HG03457 (cell line): ENCODE data around the gene IMPACT.

ENCODE experiments used
- ATAC-seq: cut with Tn5 transposase; IDR thresholded peaks from one replicate; pipeline ENCODE4 v1.9.1; 2021; ENCODE audit warnings: moderate number of reproducible peaks; ENCODE audit not compliant: unreplicated experiment

The IMPACT gene

DNA sequence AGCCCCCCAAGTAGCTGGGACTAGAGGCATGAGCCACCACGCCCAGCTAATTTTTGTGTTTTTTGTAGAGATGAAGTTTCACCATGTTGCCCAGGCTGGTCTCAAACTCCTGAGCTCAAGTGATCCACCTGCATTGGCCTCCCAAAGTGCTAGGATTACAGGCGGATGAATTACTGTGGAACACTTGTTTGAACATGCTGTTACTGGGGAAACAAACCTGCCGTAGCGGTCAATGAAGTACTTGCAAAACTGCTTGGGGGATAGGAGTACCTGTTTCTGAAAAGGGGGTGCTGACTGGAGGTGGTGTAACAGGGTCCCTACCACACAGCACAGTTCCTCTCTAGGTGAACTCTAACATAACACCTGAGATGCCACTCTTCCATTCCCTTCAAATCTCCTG, 5.9 kb upstream of the IMPACT start:
- no peak for ATAC-seq

DNA sequence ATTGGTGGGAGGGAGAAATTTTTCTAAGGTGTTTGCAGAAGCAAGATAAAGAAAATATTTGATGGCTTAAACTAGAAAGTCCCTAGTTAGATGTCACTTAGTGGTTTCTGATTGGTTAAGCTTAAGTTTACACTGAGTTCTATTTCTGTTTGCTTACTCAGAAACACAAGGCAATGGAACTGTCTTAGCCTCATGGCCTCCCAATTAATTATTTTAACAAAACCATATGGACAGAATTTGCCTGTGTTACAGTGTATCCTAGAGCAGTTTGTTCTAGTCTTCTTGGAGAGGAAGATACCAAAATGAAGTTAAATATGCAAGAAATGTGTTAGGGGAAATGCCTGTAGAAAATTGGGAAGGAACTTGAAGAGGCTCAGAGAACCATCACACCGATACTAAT, 4.6 kb upstream of the IMPACT start:
- ATAC-seq: no peak

DNA sequence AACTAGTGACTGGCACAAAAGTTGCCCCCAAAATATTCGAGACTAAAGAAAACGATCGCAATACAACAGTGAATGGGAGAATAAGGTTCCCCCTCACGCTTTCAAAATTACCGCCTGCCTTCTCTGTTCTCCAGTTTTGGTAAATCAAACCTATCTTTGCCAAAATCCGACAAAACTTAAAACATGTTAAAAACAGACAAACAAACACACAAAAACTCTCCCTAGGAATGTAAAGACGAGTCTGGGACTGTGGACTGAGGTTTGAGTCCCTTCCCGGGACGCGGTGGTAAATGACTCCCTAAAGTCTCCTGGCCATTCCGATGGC, 435 bp upstream of the IMPACT start:
- no peak for ATAC-seq

DNA sequence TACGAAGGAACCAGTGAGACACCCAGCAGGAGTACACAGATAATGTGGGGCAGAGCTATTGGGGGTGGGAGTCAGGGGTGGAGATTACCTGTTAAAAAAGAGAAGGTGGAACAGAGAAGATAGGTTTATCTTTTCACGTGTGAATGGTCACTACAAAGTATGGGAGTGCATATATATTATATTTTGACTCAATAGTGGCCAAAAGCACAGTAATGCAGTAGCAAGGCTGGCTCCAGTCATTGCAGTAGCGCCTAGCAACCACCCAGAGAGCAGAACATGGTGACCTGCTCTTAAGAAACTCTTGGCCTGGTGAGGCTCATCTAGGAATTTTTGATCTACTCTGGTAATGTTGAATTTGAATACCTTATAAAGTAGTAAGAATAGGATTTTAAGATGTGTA, 1.0 kb downstream of the IMPACT start:
- no peak for ATAC-seq

DNA sequence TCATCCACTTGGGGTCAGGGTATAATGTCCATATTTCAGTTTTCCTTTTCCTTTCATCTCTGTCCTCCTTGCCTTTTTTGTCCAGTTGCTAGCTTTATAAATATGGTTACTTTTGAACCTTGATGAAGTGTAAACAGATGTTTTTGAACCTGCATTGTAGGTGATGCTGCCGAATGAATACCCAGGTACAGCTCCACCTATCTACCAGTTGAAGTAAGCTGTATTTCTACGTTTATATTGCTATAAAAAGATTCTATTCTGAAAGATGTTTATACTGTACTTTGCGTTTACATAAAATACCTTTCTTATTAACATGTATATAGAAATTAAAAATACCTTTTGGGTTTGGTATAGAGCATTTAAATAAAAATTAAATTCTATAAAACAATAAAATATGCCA, 2.2 kb downstream of the IMPACT start:
- ATAC-seq: no peak

DNA sequence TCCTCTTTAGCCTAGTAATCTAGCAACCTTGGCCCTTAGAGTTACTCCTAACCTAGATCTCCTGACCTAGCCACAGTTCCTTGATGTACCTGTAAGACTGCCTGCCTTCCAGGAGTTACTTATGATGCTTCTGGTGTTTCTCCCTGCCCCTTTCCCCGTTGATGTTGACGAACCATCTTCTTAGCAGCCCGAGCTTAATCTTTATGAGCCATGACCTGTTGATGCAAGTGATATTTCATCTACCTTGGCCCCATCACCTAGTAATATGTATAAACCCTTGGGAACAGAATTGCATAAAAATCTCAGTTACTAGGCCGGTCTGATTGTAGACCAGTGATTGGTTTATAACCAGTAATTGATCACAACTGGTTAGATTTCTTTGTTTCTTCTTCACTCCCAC, 2.7 kb downstream of the IMPACT start:
- no peak for ATAC-seq

DNA sequence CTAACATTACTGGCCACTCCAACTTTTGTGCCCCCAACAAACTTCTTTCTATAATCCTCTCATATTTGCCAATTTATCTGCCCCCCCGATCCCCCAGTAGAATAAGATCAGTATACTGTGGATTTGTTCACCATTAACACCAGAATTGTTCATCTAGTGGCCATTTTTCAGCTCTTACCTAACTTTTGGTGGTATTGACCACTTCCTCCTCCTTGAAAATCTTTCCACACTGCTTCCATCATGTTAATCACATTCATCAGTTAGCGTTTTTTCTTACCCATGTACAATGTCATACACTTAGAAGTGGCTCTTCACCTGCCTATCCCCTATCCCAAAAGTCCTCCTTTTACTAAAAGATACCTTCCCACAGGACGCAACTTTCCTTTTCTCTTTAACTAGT, 6.1 kb downstream of the IMPACT start:
- ATAC-seq: no peak

DNA sequence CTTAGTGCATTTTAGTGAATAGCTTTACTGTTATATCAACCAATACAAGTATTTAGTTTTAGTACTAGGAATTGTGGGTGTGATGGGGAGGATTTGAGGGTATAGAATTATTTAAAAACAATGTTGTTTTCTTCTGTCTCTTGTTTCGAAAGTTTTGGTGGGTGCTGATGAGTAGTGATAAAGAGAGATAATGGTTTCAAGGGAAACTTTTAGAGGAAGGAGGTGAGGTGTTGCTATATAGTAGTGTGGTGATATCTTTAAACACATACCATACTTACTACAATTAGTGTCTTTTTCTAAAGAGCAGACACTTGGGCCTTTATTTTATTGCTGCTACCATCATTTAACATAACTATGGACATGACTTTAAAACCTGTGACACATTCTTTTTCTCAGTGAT, 10.5 kb downstream of the IMPACT start:
- ATAC-seq: no peak

DNA sequence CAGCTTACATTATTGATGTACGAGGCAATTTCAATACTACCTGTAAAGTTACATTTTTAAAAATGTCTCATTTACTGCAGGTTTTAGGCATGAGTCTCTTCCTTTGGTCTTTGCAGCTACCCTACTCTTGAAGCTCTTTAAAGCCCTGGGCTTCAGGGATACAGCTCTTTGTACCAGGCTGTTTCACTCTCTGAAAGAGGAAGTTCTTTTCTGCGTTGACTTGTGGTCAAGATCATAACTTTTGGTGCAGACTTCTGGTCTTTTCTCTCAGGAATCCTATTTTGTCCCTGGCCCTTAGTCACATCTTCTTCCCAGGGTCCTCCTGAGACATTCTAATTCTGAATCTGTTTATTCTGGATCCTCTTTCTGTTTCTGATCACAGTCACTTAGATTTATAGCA, 17.4 kb downstream of the IMPACT start:
- no peak for ATAC-seq

DNA sequence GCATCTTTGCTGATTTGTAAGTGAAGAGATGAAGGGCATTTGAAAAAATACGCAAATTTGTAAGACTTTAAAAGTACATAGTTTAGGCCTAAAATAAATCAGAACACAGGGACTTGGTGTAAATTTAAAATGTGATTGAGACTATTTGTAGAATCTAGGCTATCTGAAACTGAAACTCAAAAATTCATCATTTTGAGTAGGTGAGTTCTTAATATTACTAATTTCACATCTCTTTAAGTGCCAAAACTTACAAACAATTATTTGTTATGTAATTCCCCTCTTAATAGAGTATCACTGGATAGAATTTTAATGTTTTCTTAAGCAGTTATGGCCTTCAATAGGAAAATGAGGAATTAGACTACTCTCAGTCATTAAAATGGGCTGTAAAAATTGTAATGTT, 20.0 kb downstream of the IMPACT start:
- ATAC-seq: no peak

DNA sequence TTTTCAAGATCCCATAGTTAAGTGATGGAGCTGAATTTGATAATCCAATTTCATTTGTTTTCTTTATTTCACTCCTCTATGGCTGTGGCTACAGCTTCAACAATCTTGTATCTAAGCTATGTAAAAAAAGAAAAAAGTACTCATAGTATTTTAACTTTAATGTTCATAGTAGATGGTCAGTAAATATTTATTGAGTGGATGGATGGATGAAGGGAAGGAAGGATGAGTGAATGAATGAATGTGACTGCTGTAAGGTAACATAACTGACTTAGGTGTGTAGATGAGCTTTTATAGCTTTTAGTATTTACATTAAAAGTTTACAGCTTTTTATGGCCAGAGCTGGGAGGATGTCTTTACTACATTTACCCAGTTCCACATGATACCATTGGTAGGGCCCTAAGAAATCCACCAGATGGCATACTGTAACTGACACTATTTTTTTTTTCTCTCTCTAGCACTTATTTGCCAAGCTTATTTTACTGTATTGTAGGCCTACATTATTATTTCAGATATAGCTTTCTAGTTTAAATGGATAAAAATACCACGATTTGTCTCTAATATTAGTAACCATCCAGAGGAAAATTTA, 20.6 kb downstream of the IMPACT start:
- no peak for ATAC-seq

DNA sequence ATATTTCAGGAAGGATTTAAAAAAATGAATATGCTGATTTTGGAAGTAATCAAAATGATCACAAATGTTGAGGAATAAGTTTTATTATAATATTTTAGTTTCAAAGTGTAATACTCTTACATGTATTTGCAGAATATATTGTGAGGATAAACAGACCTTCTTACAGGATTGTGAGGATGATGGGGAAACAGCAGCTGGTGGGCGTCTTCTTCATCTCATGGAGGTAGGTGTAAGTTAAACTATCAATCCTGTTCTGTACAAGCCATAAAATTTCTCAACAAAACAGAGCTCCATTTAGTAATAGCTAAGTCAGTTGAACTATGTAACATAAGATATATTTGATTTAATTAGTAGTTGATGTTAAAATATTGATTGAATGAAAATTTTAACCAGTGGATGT, 21.5 kb downstream of the IMPACT start:
- no peak for ATAC-seq

DNA sequence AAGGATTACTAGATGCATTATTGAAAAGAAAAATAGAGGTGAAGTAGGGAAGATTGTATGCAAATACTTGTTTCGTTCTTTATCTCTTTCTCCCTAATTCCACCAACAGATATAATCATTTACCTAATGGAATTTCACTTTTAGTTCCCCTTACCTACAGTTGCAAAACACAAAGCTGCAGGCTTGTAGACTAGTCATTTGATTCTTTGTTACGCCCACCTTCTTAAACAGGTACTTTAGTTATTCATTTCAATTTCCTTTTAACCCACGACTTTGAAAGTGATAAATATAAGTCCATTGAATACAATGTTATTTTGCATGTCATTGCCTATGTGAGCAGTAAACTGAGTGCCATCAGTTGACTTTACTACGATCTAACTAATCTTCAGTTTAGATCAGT, 30.1 kb downstream of the IMPACT start:
- peak; percentile 93 for ATAC-seq

DNA sequence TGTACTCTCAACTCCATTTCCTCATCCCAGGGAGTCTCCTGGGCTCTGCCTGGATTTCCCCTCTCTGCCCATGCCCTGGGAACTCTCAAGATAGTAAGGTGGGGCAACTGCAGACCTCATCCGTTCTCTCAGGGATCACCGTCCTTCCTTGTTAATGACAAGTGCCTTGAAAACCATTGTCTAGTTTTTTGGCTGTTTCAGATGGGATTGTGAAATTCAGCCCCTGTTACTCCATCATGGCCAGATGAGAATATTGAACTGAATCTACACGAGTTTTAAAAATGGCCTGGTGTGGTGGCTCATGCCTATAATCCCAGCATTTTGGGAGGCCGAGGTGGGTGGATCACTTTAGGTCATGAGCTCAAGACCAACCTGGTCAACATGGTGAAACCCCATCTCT, 33.3 kb downstream of the IMPACT start:
- ATAC-seq: no peak

DNA sequence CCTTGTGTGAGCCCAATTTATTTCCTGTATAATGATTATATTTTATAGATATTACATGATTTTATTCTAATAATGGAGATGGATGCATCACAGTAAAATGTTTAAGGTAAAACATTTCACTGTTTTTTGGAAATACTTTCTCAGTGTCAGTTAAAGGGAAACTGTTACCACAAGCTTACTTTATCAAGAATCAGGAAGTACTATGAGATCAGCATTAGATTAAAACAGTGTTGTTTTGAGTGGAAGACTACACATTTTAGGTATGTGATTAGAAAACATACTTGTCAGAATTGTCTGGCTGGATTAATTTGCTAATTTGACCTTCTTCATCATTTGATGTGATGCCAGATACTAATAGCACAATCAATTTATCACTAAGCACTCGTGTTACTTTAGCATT, 33.9 kb downstream of the IMPACT start, which contains the start of gene HRH4:
TSS of gene HRH4 (plus strand) at position 250 of the 400 bp plus-strand sequence. CDS start at position 342, 92 bp downstream.
- ATAC-seq: no peak

DNA sequence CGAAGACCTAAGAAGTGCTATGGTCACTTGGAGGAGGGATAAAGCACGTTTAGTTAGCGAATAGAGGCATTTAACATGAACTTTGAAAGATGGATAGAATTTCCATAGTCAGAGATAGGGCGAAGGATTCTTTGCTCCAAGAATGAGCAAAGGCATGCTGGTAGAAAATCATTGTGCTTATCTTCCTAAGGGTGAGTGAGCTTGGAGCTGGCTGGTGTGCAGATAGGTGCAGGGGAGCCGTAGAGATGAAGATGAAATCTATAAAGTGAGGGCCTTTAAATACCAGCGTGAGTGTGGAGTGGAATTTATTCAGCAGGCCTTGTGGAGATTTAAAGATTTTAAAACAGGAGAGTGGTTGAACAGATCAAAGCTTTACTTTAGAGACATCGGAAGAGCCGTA, 35.5 kb downstream of the IMPACT start:
- ATAC-seq: no peak

DNA sequence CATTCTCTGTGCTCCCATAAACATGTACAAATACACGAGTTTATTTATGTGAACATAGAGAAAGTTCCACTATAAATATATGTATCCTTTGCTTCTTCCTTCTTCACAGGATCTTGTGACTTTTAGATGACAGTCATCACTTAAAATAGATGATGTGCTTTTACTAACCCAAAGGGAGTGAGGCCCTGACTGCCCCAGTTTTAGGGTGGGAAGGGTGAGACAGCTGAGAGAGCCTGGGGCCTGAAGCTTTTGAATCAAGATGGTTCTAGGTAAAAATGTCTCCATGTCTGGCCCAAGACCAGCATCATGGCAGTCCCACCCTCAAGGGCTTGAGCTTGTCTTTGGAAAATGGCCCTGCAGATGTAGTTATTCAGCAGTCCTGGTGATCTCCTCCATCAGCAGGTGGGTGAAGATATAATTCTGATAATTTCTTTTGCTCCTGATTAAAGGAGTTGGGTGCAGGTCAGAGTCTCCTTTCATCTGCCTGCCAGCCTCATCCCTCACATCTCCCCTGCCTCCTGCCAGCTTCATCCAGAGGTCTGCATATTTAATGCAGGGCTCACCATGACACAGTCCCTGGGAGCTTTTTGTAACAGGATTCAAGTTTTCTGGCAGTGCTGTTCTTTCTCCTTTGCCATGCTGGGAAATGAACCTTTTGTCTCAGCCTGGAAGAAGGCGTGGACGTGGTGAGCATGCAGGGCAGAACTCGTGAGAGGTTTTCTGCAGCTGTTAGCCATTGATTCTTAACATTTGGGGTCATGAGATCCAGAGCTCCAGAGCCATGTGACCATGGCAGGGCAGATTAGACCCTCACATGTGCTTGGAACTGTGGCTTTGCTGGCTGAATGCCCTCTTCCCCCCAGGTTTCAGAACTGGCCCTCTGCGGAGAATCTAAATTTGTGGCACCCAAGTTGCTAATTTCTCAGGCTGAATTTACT, 36.6 kb downstream of the IMPACT start:
- ATAC-seq: no peak

DNA sequence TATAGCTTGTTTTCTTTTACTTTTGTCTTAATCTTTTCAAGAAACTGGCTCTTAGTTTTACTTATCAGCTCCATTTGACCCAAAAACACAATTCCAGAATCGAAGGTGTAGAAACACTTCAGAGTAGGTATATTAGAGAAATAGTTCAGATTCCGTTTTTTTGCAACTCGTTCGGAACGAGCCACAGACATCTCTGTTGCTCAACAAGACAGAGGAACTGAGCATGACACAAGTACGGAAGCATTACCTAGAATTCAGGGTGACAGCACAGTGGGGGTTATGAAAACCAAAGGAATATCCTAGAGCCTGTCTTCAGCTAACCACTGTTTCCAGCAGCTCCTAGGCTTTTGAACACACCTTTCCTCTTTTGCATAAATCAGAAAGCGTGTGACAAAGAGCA, 39.0 kb downstream of the IMPACT start:
- no peak for ATAC-seq

DNA sequence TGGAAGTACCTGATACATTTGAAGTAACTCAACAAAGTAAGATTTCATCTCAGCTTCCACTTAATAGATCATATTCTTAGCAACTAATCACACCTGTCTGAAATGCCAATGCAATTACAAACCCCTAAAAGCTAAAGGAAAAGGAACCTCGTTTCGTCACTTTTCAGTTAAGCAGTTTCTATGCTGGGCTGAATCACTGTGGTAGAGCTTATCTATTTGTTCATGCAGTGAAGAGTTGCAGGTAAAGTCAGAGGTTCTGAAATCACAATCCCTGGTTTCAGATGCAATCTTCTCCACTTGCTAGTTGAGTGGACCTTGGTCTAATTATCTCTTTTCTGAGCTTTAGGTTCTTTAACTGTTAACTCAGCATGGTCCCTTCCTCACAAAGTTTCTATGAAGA, 40.3 kb downstream of the IMPACT start:
- ATAC-seq: no peak

DNA sequence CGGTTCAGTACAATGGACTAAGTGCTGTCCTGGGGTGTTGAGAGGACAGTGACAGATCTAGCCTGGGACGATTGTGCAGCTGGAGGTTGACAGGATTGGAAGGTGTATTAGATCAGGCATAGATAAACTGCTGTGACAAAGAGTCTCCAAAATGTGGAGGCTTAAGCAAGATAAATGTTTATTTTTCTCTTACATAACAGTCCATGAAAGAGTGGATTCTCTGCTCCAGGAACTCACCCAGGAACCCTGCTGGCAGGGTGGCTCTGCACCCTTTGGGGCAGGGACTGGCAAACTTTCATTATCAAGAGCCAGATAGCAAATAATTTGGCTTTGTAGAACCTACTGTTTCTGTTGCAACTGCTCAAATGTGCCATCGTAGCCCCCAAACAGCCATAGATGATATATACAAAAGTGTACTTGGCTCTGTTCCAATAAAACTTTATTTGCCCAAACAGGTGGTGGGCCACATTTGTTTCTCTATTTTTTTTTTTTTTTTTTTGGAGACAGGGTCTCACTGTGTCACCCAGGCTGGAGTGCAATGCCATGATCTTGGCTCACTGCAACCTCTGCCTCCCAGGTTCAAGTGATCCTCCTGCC, 43.6 kb downstream of the IMPACT start:
- ATAC-seq: no peak

DNA sequence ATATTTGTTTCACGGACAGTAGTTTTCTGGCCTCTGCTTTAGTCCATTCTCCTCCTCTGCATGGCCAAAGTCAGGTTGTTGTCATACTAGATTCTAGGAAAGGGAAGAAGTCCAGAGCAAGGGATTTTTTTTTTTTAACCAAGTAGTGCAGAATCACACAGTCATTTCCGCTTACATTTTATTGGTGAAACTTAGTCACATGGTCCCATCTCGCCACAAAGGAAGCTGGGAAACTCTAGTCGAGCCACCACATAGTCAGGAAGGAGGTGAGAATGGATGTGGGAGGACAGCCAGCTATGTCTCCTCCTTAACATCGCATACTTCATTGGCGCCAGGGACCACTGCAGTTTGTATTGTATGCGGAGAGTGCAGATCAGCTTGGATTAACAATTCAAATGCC, 44.3 kb downstream of the IMPACT start:
- ATAC-seq: no peak

DNA sequence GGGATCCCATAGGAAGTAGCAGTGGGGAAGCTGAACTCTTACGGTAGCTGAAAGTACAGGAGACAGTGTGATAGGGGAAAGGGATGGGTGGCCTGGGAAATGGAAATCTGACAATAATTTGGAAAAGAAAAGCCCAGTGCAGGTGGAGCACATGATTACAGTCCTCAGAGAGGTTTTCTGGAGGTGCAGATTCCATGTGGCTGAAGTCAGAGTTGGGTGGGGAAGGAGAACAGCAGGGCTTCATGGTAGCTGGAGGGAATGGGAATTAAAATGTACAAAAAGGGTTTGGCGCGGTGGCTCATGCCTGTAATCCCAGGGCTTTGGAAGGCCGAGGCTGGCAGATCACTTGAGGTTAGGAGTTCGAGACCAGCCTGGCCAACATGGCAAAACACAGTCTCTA, 46.1 kb downstream of the IMPACT start:
- no peak for ATAC-seq
